Smooth muscle cell (in vitro differentiated cells): Measurements from ENCODE around the gene UBR2. TPM values are rescaled to one million over a fixed set of nuclear protein-coding genes. Genes with fewer than 3 reads are reported as not detected.
"Not testable (repeated sequence)": the region's sequence is repeated elsewhere in the genome, so short reads cannot be mapped to it uniquely, and the experiment has no call there.

Experiments
- DNase-seq: peaks from one replicate; lab custom pipeline; 2025; ENCODE audit not compliant: unreplicated experiment; lab: John Stamatoyannopoulos, UW
- H2AFZ ChIP-seq: fragments of 200-600 bp; sonication (generic); 2 replicates; pipeline ENCODE4 v1.6.0; 2016; ENCODE audit warnings: antibody characterized with exemption, low read depth, mild to moderate bottlenecking
- H3F3A ChIP-seq: fragments of 200-600 bp; sonication (generic); 2 replicates; pipeline ENCODE4 v1.6.0; 2017; ENCODE audit warnings: antibody characterized with exemption, low read depth
- H3K27ac ChIP-seq: fragments of 200-600 bp; sonication (generic); 2 replicates; pipeline ENCODE4 v1.5.1; 2016; ENCODE audit warnings: low read depth, mild to moderate bottlenecking
- H3K27me3 ChIP-seq: fragments of 200-600 bp; sonication (generic); 2 replicates; pipeline ENCODE4 v1.6.1; 2016; ENCODE audit warnings: low read depth, mild to moderate bottlenecking
- H3K36me3 ChIP-seq: fragments of 200-600 bp; sonication (generic); 2 replicates; pipeline ENCODE4 v1.5.1; 2016; ENCODE audit warnings: low read depth
- H3K4me1 ChIP-seq: fragments of 200-600 bp; sonication (generic); 2 replicates; pipeline ENCODE4 v1.5.1; 2016; ENCODE audit warnings: low read depth
- H3K4me2 ChIP-seq: fragments of 200-600 bp; sonication (generic); 2 replicates; pipeline ENCODE4 v1.6.0; 2016; ENCODE audit warnings: mild to moderate bottlenecking
- H3K4me3 ChIP-seq: fragments of 200-600 bp; sonication (generic); 2 replicates; pipeline ENCODE4 v1.5.1; 2016; ENCODE audit warnings: mild to moderate bottlenecking
- H3K79me2 ChIP-seq: fragments of 200-600 bp; sonication (generic); 2 replicates; pipeline ENCODE4 v1.6.0; 2016; ENCODE audit warnings: low read depth, mild to moderate bottlenecking
- H3K9ac ChIP-seq: fragments of 200-600 bp; sonication (generic); 2 replicates; pipeline ENCODE4 v1.6.0; 2016; ENCODE audit warnings: low read depth
- H3K9me3 ChIP-seq: fragments of 200-600 bp; sonication (generic); replicated peaks from 2 replicates; pipeline ENCODE4 v1.5.1; 2016; ENCODE audit warnings: low read depth
- H4K20me1 ChIP-seq: fragments of 200-600 bp; sonication (generic); 2 replicates; pipeline ENCODE4 v1.6.0; 2016; ENCODE audit warnings: low read depth
- CTCF ChIP-seq: fragments of 200-600 bp; sonication (generic); IDR thresholded peaks from 2 replicates; pipeline ENCODE4 v1.5.1; 2017; ENCODE audit warnings: borderline replicate concordance, mild to moderate bottlenecking, antibody characterized with exemption; ENCODE audit not compliant: insufficient read depth, poor library complexity, severe bottlenecking
- WGBS: methylation state at CpG from one replicate; pipeline ENCODE4 v1.1.7; 2016; ENCODE audit warnings: low lambda C conversion rate; 5-methylcytosine and 5-hydroxymethylcytosine counted together
- polyA plus RNA-seq: library from polyadenylated mRNA; unstranded; fragments of >200 nt; fragmentation: Nextera tagmentation; extraction: Ambion mirVana; gene quantifications from 2 replicates; pipeline ENCODE4 v1.2.1, GENCODE V29; 2016
- total RNA-seq: library from RNA; depleted of rRNA; stranded (reverse); fragments of >200 nt; gene quantifications from 2 replicates; pipeline ENCODE4 v1.2.3, GENCODE V29; 2014

The UBR2 gene
- total and polyA plus RNA-seq, 2 experiments from 2014 or later, result 8.1 to 22.6 TPM

- 100% methylated on average over 1 of the region's 1 CpG for WGBS
- no peaks in the 10 kb centered on the region for H3K79me2 ChIP-seq
- H4K20me1 ChIP-seq, result no peaks in the 10 kb centered on the region
- peaks cover 33% of the 10 kb centered on the region for H3K36me3 ChIP-seq
- H3K4me1 ChIP-seq, result no peaks in the 10 kb centered on the region
- no peak for TF ChIP-seq CTCF
- no peak overlapping the region for H3K4me2 ChIP-seq
- H2AFZ ChIP-seq, result no peak overlapping the region
- DNase-seq, result no peak
- no peak overlapping the region for H3K27ac ChIP-seq
- no peaks in the 10 kb centered on the region for H3K9me3 ChIP-seq
- no peak overlapping the region for H3K9ac ChIP-seq
- no peaks in the 10 kb centered on the region for H3F3A ChIP-seq
- H3K4me3 ChIP-seq, result no peak overlapping the region
- no peaks in the 10 kb centered on the region for H3K27me3 ChIP-seq
Measured at GRCh38 chr6:42659806-42660205, 96.0 kb downstream of the UBR2 start.

GRCh38 chr6:42661540-42662153, 97.8 kb downstream of the UBR2 start:
- no peak overlapping the region for H3K4me3 ChIP-seq
- H3K9ac ChIP-seq, result no peak overlapping the region
- H2AFZ ChIP-seq, result no peak overlapping the region
- no peaks in the 10 kb centered on the region for H4K20me1 ChIP-seq
- no peaks in the 10 kb centered on the region for H3F3A ChIP-seq
- H3K4me2 ChIP-seq, result no peak overlapping the region
- H3K36me3 ChIP-seq, result peaks cover 46% of the 10 kb centered on the region
- peak; percentile 27 for DNase-seq
- H3K79me2 ChIP-seq, result no peaks in the 10 kb centered on the region
- 4% methylated on average over 5 of the region's 5 CpGs for WGBS
- no peaks in the 10 kb centered on the region for H3K4me1 ChIP-seq
- H3K27me3 ChIP-seq, result no peaks in the 10 kb centered on the region
- H3K27ac ChIP-seq, result no peak overlapping the region
- no peaks in the 10 kb centered on the region for H3K9me3 ChIP-seq
- peak; percentile 94 for TF ChIP-seq CTCF

DNA sequence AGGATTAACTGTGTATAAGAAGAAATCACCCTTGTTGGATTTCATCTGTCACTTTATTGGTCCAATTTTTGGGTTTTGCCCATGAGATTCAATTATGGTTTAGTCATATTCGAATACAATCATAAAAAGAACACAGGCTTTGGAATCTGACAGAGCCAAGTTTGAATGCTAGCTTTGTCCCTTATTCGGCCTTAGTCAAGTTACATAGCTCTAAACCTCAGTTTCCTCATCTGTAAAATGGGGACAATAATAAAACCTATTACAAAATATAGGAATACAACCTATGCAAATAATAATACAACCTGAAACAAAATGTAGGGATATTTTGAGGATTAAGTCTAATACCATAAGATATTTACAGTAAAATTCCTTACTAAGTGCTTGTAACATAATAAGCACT, 100.9 kb downstream of the UBR2 start:
- Histone ChIP-seq H3K9ac (no peak overlapping the region), H3K4me2 (no peak overlapping the region), H2AFZ (no peak overlapping the region), H4K20me1 (no peaks in the 10 kb centered on the region), H3K4me3 (no peak overlapping the region), H3K27me3 (no peaks in the 10 kb centered on the region), H3K4me1 (no peaks in the 10 kb centered on the region), H3F3A (no peaks in the 10 kb centered on the region), H3K36me3 (peaks cover 41% of the 10 kb centered on the region), H3K9me3 (no peaks in the 10 kb centered on the region), H3K79me2 (no peaks in the 10 kb centered on the region), H3K27ac (no peak overlapping the region)
- DNase-seq, result no peak
- TF ChIP-seq CTCF, result no peak
- 100% methylated on average over 2 of the region's 2 CpGs for WGBS

DNA sequence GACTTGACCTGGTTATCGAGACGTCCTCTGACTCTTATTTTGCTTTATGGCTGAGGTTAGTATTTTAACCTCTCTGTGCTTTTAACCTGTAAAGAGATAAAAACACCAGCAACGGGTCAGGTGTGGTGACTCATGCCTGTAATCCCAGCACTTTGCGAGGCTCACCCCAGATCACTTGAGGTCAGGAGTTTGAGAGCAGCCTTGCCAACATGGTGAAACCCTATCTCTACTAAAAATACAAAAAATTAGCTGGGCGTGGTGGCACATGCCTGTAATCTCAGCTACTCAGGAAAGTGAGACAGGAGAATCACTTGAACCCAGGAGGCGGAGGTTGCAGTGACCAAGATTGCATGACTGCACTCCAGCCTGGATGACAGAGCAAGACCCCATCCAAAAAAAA, 110.5 kb downstream of the UBR2 start:
- not testable (repeated sequence) for H3K4me3 ChIP-seq, H3F3A ChIP-seq, H3K4me1 ChIP-seq, H2AFZ ChIP-seq, H3K4me2 ChIP-seq, H3K9me3 ChIP-seq, H3K27me3 ChIP-seq, H3K79me2 ChIP-seq, H3K9ac ChIP-seq, H3K27ac ChIP-seq, H4K20me1 ChIP-seq, DNase-seq
- H3K36me3 ChIP-seq, result peaks cover 31% of the 10 kb centered on the region
- 82% methylated on average over 6 of the region's 6 CpGs for WGBS
